ENCODE measurements around the gene CRY2.
A peak's percentile ranks its signal among the peaks of the same experiment; 100 is the strongest.
"Not testable (repeated sequence)": the region's sequence is repeated elsewhere in the genome, so short reads cannot be mapped to it uniquely, and the experiment has no call there.

The CRY2 gene

GRCh38 chr11:45846974-45847910, at the start of gene CRY2:
Gene CRY2, plus strand, starts transcription at chr11:45847475. Its CDS starts 16 bp downstream, at chr11:45847491.
- peak; percentile 98 for DNase-seq (ENCODE audit: low spot score)

- DNase-seq (ENCODE audit: low spot score), result no peak
Measured at GRCh38 chr11:45798793-45799441, 48.4 kb upstream of the CRY2 start.

GRCh38 chr11:45799562-45799961, 47.7 kb upstream of the CRY2 start:
- DNase-seq (ENCODE audit: low spot score), result no peak

- no peak for DNase-seq (ENCODE audit: low spot score)
Measured at GRCh38 chr11:45800261-45800660, 47.0 kb upstream of the CRY2 start.

- DNase-seq (ENCODE audit: low spot score), result no peak
Measured at GRCh38 chr11:45801723-45802315, 45.5 kb upstream of the CRY2 start.

- DNase-seq (ENCODE audit: low spot score), result no peak
Measured at GRCh38 chr11:45802531-45803317, 44.6 kb upstream of the CRY2 start.

GRCh38 chr11:45803971-45804760, 43.1 kb upstream of the CRY2 start:
- peak; percentile 49 for DNase-seq (ENCODE audit: low spot score)

GRCh38 chr11:45804761-45805304, 42.4 kb upstream of the CRY2 start, which contains the start of gene SLC35C1:
Gene SLC35C1, plus strand, starts transcription at chr11:45805149. Its CDS starts 653 bp downstream, at chr11:45805802.
- peak; percentile 95 for DNase-seq (ENCODE audit: low spot score)

- DNase-seq (ENCODE audit: low spot score), result no peak
Measured at GRCh38 chr11:45805305-45806071, 41.8 kb upstream of the CRY2 start.

GRCh38 chr11:45806072-45806933, 41.0 kb upstream of the CRY2 start:
- no peak for DNase-seq (ENCODE audit: low spot score)

- DNase-seq (ENCODE audit: low spot score), result no peak
Measured at GRCh38 chr11:45806937-45807791, 40.1 kb upstream of the CRY2 start.

- no peak for DNase-seq (ENCODE audit: low spot score)
Measured at GRCh38 chr11:45807792-45808238, 39.5 kb upstream of the CRY2 start.

GRCh38 chr11:45808427-45808826, 38.8 kb upstream of the CRY2 start:
- DNase-seq (ENCODE audit: low spot score), result not testable (repeated sequence)

GRCh38 chr11:45809456-45810395, 37.5 kb upstream of the CRY2 start:
- no peak for DNase-seq (ENCODE audit: low spot score)

- no peak for DNase-seq (ENCODE audit: low spot score)
Measured at GRCh38 chr11:45810431-45811108, 36.7 kb upstream of the CRY2 start.

GRCh38 chr11:45811109-45811435, 36.2 kb upstream of the CRY2 start:
- DNase-seq (ENCODE audit: low spot score), result no peak

Measured in putamen (tissue), 1 donor.